HG02588 (cell line): ENCODE measurements around the gene WASL.

Source experiments
- ATAC-seq: cut with Tn5 transposase; IDR thresholded peaks from one replicate; pipeline ENCODE4 v1.9.1; 2021; ENCODE audit warnings: mild to moderate bottlenecking, moderate library complexity; ENCODE audit not compliant: unreplicated experiment

WASL gene

DNA sequence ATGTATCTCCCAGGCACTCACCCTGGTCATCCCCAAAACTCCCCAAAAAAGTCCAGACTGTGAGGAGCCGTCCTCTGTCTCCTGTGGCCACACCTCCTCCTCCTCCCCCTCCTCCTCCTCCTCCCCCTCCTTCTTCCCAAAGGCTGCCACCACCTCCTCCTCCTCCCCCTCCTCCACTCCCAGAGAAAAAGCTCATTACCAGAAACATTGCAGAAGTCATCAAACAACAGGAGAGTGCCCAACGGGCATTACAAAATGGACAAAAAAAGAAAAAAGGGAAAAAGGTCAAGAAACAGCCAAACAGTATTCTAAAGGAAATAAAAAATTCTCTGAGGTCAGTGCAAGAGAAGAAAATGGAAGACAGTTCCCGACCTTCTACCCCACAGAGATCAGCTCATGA lies 86.0 kb downstream of the WASL start:
- ATAC-seq: no peak

DNA sequence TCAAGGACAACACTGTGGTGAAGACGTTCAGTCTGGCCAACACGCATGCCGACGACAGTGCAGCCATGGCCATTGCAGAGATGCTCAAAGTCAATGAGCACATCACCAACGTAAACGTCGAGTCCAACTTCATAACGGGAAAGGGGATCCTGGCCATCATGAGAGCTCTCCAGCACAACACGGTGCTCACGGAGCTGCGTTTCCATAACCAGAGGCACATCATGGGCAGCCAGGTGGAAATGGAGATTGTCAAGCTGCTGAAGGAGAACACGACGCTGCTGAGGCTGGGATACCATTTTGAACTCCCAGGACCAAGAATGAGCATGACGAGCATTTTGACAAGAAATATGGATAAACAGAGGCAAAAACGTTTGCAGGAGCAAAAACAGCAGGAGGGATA lies 86.5 kb downstream of the WASL start:
- ATAC-seq: no peak

DNA sequence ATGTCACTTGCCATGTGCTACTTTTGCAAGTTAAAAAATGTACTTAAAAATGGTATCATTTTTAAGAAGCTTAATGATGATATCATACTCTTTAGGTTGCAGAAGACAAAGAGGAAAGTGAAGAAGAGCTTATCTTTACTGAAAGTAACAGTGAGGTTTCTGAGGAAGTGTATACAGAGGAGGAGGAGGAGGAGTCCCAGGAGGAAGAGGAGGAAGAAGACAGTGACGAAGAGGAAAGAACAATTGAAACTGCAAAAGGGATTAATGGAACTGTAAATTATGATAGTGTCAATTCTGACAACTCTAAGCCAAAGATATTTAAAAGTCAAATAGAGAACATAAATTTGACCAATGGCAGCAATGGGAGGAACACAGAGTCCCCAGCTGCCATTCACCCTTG lies 87.0 kb downstream of the WASL start:
- ATAC-seq: no peak

DNA sequence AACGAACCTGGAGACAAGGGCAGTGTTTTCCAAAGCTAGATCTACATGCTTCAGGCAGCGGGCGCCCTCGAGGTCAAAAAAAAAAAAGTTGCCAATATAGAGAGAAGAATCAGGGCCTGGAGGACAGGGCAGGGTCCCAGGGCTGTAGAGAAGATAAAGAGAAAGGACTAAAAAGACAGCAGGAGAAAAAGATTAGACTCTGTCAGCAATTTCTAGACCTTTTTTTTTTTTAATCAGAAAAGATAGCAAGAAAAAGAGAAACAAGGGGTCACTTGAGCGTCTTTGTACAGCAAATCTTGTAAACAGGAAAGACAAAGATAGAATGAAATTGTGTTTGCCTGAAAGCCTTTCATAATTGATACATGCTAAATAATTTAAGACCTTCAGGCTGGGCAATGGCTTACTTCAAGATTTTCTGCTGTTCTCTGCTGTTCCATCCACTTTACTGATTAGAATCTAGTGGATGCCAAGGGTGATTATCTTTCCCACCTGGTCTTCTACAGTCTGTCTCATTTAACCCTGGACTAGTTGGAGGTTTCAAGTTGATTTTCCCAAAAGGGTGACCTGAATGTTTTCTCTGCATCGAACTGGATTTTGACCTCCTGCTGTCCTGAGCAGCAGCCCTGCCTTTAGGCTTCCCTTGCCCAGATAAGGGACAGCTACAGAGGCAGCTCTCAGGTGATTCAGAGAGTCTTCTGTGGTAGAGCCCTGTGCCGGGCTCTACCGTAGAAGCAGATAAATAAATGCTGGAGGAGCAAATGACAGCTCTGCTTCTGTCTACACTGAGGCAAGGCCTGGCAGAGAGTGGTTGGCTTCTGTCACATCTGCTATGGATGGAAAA lies 88.1 kb downstream of the WASL start:
- no peak for ATAC-seq

DNA sequence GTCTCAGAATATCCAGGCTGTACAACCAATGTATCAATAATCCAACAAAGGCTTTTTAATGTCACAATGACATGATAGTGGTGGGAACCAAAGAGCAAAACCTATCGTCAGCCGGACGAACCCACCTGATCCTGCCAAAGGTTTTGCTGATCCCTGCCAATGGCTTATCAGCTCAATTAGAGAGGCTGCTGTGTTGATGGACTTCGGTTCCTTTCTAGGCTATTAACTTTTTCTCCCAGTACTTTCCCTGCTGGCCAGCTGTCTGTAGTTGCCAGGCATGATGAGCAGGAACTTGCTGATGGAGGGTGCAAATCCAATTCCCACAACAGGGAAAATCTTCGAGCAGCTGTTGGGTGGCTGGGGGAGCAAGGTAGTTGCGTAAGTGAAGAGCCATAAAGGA lies 90.8 kb downstream of the WASL start:
- ATAC-seq: no peak

DNA sequence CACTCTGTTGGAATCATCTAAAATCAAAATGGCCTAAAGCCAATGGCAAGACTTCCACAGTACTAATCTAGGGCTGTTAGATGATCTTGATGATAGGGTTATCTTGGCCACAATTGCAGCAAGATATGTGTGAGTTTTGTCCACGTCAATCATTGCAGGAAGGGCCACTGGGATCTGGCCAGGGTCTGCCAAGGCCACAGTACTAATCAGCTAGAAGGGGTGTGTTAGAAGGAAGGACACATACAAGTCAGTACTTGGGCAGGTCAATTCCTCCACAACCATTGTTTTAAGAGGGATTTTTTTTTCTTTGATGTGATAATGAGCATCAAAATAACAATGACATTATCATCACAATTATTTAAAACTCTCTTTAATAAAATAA lies 91.5 kb downstream of the WASL start:
- ATAC-seq: no peak

DNA sequence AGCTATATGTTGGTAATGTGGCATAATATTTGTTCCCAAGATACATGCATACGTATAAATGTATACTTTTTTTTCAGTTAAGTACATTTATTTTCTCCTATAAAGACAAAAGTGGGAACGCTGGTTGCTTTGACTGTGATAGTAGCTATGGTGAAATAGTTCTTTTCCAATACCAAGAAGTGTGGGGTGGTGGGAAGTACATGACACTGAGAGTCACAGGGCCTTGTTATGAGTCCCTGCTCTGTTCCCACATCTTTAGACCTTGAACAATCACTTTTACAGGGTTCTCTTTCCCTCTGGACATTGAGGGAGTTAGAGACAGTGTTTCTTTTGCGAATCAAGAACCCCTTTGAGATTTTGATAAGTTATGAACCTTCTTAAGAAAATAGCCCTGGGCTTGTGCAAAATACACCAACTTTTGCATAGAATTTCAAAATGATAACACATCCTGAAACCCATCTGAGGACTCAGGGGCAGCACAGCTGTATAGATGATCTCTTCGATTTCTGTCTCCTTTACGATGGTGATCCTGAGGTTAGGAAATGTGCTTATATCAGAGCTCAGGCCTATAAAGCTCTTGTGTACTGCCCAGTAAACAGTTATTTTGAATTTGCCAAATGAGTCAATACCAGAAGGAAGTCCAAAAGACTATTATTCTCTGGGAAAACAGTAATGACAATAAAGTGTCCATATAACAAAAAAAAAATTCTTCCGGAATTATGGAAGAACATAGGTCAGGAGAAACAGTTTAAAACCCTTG lies 92.1 kb downstream of the WASL start:
- ATAC-seq: no peak

DNA sequence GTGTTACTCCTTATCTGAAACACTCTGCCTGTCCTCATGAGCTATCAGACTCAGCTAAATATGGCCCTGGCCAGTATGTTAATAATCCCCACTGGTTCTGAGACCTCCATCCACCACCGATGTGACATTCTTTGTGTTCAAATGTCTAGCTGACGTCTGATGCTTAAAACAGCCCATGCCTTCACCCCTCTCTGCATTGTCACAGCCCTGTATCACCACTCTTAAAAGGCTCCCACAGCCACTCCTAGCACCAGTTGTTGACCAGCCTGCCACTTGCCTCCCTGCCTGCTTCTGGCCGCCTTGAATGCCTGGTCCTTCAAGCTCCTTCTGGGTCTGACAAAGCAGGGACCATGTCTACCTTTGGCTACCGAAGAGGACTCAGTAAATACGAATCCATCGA lies 93.2 kb downstream of the WASL start, which contains the start of gene LMOD2:
Gene LMOD2 (plus strand): TSS at position 253 of the 400 bp plus-strand sequence. CDS start 98 bp downstream, at position 351.
- ATAC-seq: no peak

DNA sequence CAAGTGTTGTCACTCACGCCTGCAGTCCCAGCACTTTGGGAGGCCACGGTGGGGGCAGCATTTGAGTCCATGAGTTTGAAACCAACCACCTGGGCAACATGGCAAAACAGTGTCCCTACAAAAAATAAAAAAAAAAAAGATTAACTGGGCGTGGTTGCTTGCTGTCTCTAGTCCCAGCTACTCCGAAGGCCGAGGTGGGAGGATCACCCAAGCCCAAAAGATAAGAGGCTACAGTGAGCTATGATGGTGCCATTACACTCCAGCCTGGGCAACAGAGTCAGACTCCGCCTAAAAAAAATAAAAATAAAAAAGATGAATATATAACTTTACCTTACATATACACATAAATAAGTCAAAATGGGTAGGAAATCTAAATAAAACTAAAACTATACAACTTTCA lies 95.6 kb downstream of the WASL start:
- ATAC-seq: no peak

DNA sequence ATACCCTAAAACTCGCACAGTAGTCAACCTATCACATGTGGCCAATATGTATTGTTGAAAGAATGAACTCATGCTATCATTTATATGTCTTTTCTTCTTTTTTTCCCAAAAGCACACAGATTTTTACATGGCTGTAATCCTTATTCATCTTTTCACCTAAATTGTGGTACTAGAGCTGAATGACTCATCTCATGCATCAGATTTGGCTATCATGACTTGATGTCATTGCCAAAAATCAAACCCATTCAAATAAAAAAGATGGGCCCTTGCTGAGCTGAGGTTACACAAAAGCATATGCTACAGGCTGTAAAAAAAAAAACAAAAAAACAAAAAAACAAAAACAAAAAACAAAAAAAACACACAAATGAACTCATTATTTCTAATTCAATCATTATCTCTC lies 96.4 kb downstream of the WASL start:
- no peak for ATAC-seq

DNA sequence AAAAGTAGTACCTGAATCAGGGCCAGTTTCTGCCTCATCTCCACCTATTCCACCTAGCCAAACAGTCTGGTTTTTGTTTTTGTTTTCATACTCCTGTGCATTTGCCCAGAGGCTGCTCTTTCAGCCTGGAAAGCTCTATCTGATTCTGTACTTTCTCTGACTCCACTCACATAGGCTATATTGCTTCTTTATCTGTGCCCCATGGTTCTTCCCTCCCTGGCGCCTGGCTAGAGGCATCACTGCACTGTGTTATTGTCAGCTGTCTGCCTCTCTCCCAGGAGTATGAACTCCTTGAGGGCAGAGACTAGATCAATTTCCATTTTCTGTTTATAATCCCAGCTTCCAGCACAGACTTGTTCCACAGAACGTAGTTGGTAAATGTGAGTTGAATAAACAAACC lies 98.2 kb downstream of the WASL start:
- ATAC-seq: no peak

DNA sequence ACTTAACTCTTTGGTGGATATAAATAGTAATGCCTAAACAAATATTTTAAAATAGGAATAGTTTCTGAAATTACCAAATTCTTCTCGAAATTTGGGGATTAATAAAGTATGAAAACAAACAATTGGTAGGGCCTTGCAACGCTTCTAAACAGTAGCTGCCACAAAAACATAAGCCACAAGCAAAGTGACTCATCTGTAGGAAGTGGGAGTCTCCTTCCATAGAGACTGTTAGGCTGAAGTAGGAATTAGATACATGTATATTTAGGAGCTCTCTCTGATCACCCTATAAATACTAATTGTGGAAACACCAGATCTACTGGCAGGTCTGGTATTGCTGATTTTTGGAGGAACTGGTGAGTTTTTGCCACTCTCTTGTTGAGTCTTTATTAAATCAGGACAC lies 98.8 kb downstream of the WASL start:
- ATAC-seq: no peak

DNA sequence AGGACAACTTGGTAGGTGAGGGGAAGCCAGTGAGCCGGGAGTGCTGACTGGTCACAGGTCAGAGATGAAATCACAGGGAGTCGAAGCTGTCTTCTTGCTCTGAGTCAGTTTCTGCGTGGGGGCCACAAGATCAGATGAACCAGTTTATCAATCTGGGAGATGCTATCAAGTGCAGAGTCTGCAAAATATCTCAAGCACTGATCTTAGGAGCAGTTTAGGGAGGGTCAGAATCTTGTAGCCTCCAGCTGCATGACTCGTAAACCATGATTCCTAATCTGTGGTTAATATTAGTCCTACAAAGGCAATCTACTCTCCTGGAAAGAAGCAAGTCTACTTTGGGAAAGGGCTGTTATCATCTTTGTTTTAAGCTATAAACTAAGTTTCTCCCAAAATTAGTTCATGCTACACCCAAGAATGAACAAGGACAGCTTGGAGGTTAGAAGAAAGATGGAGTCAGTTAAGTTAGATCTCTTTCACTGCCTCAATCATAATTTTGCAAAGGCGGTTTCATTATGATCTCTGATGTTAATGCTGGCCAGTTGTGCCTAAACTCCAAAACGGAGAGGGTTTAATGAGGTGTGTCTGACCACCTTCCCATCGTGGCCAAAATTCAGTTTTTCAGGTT lies 101.6 kb downstream of the WASL start:
- no peak for ATAC-seq

DNA sequence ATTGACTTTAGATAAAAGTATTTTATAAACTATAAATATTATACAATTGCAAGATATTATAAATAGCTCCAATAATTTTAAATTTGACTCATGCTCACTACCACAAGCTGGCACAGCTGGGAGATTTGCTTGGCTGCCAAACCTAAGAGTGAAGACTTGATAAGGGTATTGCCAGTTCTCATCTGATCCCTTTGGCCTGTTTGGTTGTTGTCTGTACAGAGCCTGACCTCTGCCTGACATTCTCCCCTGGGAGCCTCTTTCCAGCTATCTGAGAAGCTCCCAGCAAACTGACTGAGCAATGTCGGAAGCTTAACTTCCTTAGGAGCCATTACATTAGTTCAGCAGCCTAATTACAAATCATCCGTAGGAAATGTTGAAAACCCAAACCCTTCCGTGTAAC lies 103.3 kb downstream of the WASL start:
- ATAC-seq: no peak

DNA sequence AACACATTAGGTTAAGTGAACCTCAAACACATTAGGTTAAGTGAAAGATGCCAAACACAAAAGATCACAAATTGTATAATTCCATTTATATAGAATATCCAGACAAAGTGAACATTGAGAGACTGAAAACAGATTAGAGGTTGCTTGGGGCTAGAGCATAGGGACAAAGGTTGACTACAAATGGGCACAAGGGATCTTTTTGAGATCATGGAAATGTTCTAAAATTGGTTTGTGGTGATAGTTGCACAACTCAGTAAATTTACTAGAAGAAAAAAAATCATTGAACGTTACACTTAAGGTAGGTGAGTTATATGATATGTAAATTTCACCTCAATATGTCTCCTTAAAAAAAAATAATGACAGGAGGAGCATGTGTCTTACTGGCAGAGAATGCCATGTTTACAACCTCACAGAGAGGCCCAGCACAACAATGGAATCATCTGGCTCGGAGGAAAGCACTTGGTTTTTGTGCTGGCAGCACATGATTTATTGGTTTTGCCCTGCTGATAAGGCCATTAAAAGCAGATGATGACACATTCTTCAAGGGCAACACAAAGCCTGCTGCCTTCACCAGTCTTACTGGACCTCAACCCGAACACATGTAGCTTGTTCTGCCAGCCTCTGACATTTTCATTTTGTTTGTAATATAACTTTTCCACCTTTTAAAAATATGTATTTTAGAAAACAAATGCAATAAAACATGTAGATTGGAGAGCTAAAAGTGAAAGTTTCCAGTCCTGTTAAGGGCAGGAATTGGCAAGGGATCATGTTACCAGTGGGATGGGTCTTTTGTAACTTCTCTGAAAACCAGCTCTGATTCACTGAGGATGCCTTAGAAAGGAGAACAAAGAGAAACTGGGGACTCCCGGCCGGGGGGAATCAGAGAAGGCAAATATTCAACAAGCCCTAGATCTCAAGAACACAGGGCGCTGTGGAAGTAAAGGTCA lies 105.0 kb downstream of the WASL start:
- ATAC-seq: no peak

DNA sequence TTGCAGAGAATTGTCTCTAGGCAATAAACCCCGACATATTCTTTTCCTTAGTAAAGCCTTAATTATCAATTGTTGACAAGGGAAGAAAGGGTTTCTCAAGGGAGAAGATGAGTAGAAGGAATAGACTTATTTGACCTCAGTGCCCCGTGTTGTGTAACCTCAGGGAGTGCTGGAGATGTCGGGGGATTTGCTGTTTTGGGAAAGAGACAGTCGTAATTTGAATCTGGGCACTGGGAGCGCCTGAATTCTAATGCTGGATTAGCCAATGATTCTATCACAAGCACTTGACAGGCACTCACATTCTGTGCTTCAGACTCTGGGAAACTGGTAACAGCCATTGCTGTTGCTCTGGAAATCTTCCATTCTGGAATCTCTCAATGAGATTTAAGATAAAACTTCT lies 106.9 kb downstream of the WASL start:
- ATAC-seq: no peak

DNA sequence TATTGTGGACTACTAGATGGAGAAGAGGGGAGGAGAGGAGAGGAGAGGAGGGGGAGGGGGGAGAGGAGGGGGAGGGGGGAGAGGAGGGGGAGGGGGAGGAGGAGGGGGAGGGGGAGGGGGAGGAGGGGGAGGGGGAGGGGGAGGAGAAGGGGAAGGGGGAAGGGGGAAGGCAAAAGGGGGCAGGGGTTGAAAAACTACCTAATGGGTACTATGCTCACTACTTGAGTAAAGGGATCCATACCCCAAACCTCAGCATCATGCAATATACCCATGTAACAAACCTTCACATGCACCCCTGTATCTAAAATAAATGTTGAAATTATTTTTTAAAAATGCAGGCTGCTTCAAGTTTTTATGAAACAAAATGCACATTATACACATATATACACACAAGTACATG lies 108.2 kb downstream of the WASL start:
- ATAC-seq: no peak

DNA sequence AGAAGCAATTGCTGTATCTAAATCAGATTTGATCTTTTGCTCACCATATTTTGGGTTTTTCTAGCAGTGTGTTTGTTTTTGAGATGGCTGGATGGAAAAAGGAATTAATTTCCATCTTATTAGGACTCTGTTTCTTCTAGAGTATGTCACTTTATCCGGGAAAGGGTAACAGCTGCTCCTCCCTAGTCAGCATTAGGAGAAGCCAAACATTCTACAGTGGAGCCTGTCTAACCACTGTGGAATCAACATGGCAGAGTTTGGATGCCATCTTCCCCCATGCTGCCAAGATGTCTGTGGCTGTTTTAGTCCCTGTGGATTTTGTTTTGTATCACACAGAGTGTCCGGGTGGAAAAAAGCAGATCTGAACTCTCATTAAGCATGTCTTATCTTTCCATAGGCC lies 109.2 kb downstream of the WASL start:
- no peak for ATAC-seq

DNA sequence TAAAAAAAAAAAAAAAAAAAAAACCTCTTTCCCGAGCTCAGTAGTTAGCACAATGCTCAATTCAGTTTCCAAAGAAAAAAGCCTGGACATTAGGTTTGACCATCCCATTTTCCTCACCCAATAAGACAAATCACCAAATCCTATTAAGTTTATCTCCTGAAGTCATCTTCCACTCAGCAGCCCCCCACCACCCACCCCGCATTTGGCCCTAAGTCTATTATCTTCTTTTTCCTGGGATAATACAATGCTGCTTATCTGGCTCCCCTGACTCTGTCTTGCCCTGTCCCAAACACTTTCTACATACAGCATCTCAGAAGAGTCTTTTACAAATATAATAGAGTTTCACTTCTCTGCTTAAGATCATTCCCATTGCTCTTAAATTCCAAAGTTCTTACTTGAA lies 110.9 kb downstream of the WASL start:
- ATAC-seq: no peak

DNA sequence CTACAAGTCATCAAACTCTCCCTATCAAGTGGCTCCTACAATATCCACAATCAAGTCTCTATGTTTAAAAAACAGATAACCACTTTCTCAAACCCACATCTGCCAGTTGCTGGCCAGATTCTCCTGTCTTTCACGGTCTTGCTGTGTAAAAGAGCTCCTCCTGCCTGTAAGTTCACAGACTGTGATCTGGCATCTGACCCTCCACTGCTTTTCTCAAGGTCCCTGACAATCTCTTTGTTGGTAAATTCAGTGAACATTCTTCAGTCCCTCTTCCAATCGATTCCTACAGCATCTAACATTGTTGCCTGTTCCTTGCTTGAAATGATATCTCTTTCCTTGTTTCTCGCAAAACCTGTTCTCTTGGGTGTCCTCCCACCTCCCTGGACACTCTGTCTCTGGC lies 111.6 kb downstream of the WASL start:
- no peak for ATAC-seq
